NCI-H2081 (cell line): ENCODE data around the gene APCDD1L.
"Not testable (repeated sequence)": the region's sequence is repeated elsewhere in the genome, so short reads cannot be mapped to it uniquely, and the experiment has no call there.

ENCODE experiments used
- DNase-seq, 2 experiments: peaks; one replicate each; lab custom pipeline; 2025; lab: John Stamatoyannopoulos, UW

The APCDD1L gene

DNA sequence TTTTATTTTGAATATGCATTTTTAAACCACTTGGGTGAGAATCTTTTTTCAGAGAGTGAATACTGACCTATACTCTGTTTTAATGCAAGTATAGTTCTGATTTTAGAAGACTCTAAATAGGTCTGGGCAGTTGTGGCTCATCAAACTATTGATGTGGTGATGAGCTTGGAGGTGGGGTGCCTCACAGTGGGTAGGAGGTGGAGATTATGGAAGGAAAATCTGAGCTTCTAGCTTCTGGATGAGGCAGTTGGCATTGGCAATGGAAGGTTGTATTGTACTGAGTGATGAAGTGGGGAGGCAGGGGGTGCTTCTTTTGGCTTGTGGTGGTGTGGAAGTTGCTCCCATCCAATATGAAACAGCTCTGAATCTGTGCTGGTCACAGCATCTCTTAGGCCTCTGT lies 73.5 kb downstream of the APCDD1L start:
- no peak for DNase-seq

- DNase-seq = no peak
Observed at GRCh38 chr20:58440021-58440767, 75.0 kb downstream of the APCDD1L start.

DNA sequence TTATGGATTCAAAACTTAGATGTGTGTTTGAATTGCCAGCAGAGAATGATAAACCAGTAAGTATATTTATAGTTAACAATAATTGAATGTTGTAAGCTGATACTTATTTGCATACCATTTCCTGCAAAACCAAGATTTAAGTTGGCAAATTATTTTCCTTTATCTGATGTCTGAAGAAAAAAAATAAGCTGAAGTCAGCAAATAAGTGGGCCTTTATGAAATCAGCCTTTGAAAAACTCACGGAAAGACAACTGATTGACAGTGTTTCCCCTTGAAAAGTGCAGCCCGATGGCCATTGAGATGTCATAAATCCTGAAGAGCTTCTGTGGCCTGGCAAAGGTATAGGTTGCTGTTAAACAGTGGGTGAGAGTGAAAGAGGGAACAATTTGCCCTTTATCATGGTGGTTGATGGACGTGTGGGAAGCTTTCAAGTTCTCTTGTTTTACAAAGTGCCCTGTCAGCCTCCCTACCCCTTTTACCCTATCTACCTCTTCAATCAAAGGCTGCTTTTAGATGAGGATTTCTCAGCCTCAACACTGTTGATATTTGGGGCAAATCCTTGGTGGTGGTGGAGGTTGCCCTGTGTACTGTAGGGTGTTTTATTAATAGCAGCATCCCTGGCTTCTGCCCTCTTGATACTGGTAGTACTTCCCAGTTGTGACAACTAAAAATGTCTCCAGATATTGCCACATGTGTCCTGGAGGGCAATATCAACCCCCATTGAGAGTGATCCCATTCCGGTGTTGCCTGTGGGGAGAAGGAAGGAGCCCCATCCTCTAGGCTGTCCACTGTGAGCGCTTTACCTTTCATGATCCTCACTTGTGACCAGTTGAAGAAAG lies 76.0 kb downstream of the APCDD1L start:
- DNase-seq = no peak

GRCh38 chr20:58436868-58437645 lies 78.1 kb downstream of the APCDD1L start:
- DNase-seq = no peak

- no peak for DNase-seq
Observed at GRCh38 chr20:58435237-58435636, 80.0 kb downstream of the APCDD1L start.

GRCh38 chr20:58434326-58434725 lies 80.9 kb downstream of the APCDD1L start:
- no peak for DNase-seq

DNA sequence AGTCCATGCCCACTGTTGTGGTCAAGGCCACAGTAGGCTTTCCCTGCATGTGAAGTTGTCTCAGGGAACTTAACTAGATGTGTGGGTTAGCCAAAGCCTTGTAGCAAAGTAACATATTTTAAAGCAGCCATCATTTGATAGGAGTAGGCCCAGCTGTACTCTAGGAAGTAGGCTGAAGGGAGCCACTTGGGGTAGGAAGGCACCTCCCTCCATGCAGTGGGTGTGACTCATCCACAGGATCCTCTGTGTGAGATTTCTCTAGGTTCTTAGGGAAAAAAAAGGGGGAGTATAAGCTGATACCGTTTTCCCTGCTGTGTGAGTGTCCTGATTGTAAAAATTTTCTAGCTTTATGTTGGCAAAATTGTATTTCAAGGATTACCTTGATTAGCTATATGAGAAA lies 81.4 kb downstream of the APCDD1L start:
- no peak for DNase-seq

GRCh38 chr20:58433029-58433647 lies 82.1 kb downstream of the APCDD1L start:
- DNase-seq = no peak

GRCh38 chr20:58432186-58432954 lies 82.8 kb downstream of the APCDD1L start:
- no peak for DNase-seq

- DNase-seq = no peak
Observed at GRCh38 chr20:58431134-58431533, 84.1 kb downstream of the APCDD1L start.

DNA sequence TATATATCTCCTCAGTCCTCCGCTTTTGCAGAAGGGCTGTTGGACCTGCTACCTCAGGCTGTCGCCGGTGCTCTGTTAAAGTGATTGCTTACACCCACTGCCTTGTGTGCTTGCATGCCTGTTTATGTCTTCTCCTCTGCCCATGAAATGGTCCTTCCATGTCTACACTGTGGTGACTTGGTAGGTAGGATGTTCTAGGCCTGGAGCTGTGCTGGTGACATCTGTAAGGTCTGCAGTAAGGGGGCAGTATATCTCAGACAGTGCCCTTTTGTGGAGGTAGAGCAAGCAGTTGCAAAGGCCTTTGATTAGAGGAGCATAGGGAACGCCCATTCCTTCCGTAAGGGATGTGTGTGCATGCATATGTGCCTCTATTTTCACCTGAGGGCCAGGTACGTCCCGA lies 85.9 kb downstream of the APCDD1L start:
- no peak for DNase-seq

- no peak for DNase-seq
Observed at GRCh38 chr20:58428364-58428763, 86.8 kb downstream of the APCDD1L start.

GRCh38 chr20:58427571-58427970 lies 87.6 kb downstream of the APCDD1L start:
- not testable (repeated sequence) for DNase-seq

GRCh38 chr20:58424218-58424969 lies 90.8 kb downstream of the APCDD1L start:
- DNase-seq = no peak

- no peak for DNase-seq
Observed at GRCh38 chr20:58421497-58421850, 93.7 kb downstream of the APCDD1L start.

GRCh38 chr20:58420798-58421496 lies 94.3 kb downstream of the APCDD1L start:
- DNase-seq = no peak

- DNase-seq = no peak
Observed at GRCh38 chr20:58418949-58419748, 96.0 kb downstream of the APCDD1L start.

GRCh38 chr20:58417438-58417837 lies 97.8 kb downstream of the APCDD1L start:
- DNase-seq = no peak

DNA sequence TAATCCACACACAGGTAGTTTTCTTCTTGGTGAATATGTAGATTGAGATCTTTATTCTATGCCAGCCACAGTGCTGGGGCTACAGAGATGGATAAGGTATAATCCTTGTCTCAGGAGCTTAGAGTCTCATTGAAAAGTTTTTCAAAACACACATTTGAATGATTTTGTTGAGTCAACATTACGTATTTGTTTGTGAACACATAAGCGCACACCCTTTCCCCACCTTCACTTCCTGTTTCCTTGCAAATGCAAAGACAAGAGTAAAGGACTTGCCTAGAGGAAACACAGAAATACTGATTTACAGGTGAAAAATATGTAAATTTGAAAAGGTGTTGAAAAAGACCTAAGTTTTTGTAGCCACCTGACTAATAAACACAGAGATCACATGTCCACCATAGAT lies 98.4 kb downstream of the APCDD1L start:
- DNase-seq = no peak
